Mononuclear cell (primary cell): ENCODE results near the gene SUOX. TPM values are rescaled to one million over a fixed set of nuclear protein-coding genes. Genes with fewer than 3 reads are reported as not detected.
"Not testable (repeated sequence)": the region's sequence is repeated elsewhere in the genome, so short reads cannot be mapped to it uniquely, and the experiment has no call there.

Experiments used
- H3K27me3 ChIP-seq: 2 replicates; pipeline ENCODE4 v1.6.0; 2011; ENCODE audit warnings: low read length, control low read depth; ENCODE audit not compliant: insufficient read depth
- H3K4me1 ChIP-seq: 2 replicates; pipeline ENCODE4 v1.5.1; 2011; ENCODE audit warnings: mild to moderate bottlenecking, low read length, control low read depth; ENCODE audit not compliant: insufficient read depth
- H3K4me3 ChIP-seq: 2 replicates; pipeline ENCODE4 v1.5.1; 2011; ENCODE audit warnings: mild to moderate bottlenecking, low read length, moderate library complexity
- H3K9me3 ChIP-seq: 2 replicates; pipeline ENCODE4 v1.5.1; 2011; ENCODE audit warnings: low read depth, mild to moderate bottlenecking, control low read depth, low read length
- total RNA-seq: library from RNA; depleted of rRNA; stranded (reverse); fragments of >200 nt; gene quantifications from one replicate; pipeline ENCODE4 v1.2.3, GENCODE V29; 2012

The SUOX gene
- total RNA-seq, 1 donor = 2.4 TPM

- Histone ChIP-seq H3K4me1 (peaks cover 52% of the 10 kb centered on the region), H3K27me3 (no peaks in the 10 kb centered on the region), H3K4me3 (peak within 1 kb of the TSS; percentile 85), H3K9me3 (no peaks in the 10 kb centered on the region)
Observed at GRCh38 chr12:55973599-55974307, 23.3 kb upstream of the SUOX start, which contains the start of gene RAB5B. Gene RAB5B, plus strand, starts transcription at chr12:55974078. Its CDS starts 12,883 bp downstream, at chr12:55986961.

DNA sequence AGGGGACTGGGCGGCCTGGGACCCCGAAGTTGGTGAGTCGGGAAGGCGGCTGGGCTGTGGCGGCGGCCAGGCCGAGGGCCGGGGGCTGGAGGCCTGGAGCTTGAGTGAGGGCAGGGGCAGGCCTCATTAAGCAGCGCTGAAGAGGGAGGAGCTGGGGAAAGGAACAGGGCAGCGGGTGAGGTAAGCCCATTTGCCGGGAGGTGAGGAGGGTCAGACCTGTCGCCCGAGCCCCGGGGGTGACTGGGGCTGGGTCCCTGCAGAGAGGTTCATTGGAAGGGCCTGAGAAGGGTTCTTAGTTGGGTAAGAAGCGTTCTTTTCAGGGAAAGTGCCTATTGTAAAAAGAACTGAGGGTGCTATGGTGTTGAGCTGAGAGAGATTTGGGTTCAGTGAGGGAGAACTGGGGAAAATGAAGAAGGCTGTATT lies 22.8 kb upstream of the SUOX start:
- Histone ChIP-seq H3K4me3 (peak overlapping the region; percentile 85), H3K27me3 (no peaks in the 10 kb centered on the region), H3K9me3 (no peaks in the 10 kb centered on the region), H3K4me1 (peaks cover 52% of the 10 kb centered on the region)

GRCh38 chr12:55978393-55978792 lies 18.7 kb upstream of the SUOX start:
- H3K4me3 ChIP-seq = no peak overlapping the region
- H3K27me3 ChIP-seq = no peaks in the 10 kb centered on the region
- H3K9me3 ChIP-seq = no peaks in the 10 kb centered on the region
- peaks cover 53% of the 10 kb centered on the region for H3K4me1 ChIP-seq

DNA sequence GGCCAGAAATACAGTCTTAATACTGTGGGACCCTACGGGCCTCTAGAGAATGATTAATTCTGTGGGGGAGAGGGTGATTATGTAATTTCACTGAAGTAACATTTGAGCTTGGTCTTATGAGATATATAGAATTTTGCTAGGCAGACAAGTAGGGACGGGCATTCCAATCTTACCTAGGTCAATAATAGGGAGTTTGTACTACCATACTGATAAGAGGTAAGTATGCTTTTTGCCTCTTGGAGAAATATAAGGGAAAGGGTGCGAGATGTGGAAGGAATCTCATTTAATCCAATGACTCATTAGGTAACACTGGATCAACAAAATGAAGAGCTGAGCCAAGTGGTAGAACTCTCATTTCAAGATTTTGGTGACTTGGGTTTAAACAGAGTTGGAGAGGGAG lies 18.0 kb upstream of the SUOX start:
- H3K4me3 ChIP-seq = no peak overlapping the region
- H3K9me3 ChIP-seq = no peaks in the 10 kb centered on the region
- H3K27me3 ChIP-seq = no peaks in the 10 kb centered on the region
- H3K4me1 ChIP-seq = peaks cover 59% of the 10 kb centered on the region

- not testable (repeated sequence) for H3K4me3 ChIP-seq, H3K27me3 ChIP-seq, H3K9me3 ChIP-seq
- H3K4me1 ChIP-seq = peaks cover 41% of the 10 kb centered on the region
Observed at GRCh38 chr12:55981882-55982281, 15.2 kb upstream of the SUOX start.

DNA sequence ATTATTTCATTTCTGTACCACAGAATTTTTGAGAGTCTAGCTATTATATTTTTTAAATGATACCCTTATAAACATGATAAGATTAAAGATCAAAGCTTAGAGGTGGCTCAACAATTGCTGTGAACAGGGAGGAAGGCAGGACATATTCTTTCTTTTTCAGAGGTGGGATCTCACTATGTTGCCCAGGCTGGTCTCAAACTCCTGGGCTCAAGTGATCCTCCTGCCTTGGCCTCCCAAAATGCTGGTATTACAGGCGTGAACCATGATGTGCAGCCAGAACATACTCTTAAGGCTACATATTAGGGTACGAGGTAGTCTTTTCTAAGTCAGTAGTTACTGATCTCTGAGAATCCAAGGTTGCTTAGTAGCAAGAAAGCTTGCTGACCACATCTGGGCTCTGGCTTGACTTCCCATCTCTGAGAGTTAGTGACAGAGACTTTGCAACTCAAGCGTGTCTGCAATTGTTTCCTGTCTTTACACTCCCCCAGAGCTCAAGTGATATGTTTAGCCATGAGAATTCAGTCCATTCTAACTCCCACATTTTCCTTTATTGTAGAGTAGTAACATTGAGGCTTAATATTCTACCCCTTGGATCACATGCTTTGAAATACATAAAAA lies 14.6 kb upstream of the SUOX start:
- no peak overlapping the region for H3K4me3 ChIP-seq
- H3K27me3 ChIP-seq = no peaks in the 10 kb centered on the region
- H3K4me1 ChIP-seq = peaks cover 36% of the 10 kb centered on the region

DNA sequence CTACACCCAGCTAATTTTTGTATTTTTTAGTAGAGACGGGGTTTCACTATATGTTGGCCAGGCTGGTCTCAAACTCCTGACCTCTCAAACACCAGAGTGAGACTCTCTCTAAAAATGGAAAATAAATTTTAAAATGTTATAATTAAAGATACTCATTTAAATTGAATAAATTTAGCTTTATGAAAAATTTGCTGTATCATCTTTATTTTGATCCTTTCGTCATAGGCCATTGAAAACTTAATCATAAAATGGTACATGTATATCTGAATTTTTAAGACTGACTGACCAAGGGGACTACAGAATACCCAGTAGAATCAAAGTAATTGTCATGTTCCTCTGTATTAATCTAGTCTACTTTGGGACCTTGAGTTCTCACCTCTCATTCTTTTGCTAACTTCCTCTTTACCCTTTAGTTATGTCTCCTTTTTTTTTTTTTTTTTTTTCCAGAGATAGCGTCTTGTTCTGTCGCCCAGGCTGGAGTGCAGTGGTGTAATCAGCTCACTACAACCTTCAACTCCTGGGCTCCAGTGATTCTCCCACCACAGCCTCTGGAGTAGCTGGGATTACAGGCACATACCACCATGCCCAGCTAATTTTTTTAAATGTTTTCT lies 13.7 kb upstream of the SUOX start:
- Histone ChIP-seq H3K4me3 (no peak overlapping the region), H3K9me3 (no peaks in the 10 kb centered on the region), H3K27me3 (no peaks in the 10 kb centered on the region), H3K4me1 (peaks cover 28% of the 10 kb centered on the region)

More for the DNA sequence above, 14.6 kb upstream of the SUOX start:
- no peaks in the 10 kb centered on the region for H3K9me3 ChIP-seq

DNA sequence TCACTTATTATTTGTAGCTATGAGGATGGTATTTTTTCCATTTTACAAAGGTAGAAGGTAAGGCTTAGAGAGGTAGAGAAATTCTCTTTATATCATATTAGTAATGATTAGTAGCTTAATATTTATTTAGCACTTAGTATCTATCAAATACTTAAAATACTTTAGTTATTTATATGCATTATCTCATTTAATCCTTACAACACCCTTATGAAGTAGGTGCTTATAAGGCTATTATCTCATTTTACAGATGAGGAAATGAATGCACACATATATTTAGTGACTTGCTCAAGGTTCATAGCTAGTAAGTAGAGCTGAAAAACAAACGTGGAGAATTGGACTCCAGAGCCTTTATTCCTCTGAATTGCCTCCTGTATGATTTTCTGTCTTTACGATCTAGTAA lies 12.2 kb upstream of the SUOX start:
- Histone ChIP-seq H3K9me3 (no peaks in the 10 kb centered on the region), H3K27me3 (no peaks in the 10 kb centered on the region), H3K4me1 (peaks cover 27% of the 10 kb centered on the region), H3K4me3 (no peak overlapping the region)

DNA sequence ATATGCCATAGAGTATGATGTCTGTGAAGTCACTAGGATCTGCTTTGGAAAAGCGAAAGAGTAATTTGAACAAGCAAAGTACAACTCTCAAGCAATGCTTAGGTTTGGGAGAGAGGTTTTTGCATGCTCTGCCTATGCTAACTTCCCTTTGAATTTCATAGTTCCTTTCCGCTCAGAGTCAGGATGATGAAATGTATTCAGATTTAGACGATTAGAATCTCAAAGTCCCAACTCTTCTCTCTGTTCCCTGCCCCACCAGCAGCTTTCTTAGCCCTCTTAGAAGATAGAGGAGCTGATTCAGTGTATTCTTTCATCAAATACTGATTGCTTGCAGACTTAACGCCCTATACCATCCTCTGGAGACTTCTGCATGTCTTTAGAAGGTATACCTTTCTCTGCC lies 11.7 kb upstream of the SUOX start:
- Histone ChIP-seq H3K4me3 (no peak overlapping the region), H3K27me3 (no peaks in the 10 kb centered on the region), H3K4me1 (peaks cover 27% of the 10 kb centered on the region), H3K9me3 (no peaks in the 10 kb centered on the region)

DNA sequence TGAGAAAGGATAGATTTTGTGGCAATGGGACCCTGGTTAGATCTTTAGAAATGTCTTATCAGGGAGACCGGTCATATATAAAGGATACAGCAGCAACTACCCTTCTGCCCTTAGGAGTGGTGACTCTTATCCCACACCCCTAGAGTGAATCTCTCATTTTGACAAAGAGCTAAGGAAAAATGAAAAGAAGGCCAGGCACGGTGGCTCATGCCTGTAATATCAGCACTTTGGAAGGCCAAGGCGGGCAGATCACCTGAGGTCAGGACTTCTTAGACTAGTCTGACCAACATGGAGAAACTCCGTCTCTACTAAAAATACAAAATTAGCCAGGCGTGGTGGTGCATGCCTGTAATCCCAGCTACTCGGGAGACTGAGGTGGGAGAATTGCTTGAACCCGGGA lies 11.1 kb upstream of the SUOX start:
- H3K4me3 ChIP-seq, H3K9me3 ChIP-seq, H3K27me3 ChIP-seq: not testable (repeated sequence)
- peaks cover 27% of the 10 kb centered on the region for H3K4me1 ChIP-seq

GRCh38 chr12:55991110-55991509 lies 6.0 kb upstream of the SUOX start:
- Histone ChIP-seq H3K9me3 (no peaks in the 10 kb centered on the region), H3K4me1 (peaks cover 3% of the 10 kb centered on the region), H3K27me3 (no peaks in the 10 kb centered on the region), H3K4me3 (no peak overlapping the region)

DNA sequence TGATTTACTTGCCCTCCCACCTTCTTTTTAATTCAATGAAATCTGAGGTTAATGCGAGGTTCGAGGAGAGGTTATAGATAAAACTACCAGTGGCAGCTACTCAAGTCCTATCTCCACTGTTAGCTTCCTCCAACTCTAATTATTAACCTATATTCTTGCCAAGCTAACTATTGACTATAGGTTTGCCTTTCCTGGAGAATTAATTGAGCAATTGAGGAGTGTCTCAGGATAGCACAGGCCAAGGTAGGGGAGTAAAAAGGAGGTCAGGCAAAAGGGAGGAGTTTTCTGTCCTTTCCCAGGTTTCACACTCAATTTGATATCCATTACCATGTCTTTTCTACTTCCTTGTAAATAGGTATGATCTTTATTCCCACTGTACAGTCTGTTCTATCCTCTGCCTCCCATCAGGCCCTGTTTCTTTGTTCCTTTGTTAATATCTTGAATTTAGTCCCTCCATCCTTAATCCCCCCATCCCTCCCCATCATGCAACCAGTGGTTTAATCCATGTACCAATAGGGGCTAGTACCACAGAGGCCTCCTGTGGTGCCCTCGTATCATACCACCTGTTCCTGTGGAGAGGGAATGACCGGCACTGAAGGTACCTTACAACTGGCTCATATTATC lies 3.7 kb upstream of the SUOX start:
- Histone ChIP-seq H3K9me3 (no peaks in the 10 kb centered on the region), H3K27me3 (no peaks in the 10 kb centered on the region), H3K4me1 (peaks cover 24% of the 10 kb centered on the region), H3K4me3 (no peak overlapping the region)

DNA sequence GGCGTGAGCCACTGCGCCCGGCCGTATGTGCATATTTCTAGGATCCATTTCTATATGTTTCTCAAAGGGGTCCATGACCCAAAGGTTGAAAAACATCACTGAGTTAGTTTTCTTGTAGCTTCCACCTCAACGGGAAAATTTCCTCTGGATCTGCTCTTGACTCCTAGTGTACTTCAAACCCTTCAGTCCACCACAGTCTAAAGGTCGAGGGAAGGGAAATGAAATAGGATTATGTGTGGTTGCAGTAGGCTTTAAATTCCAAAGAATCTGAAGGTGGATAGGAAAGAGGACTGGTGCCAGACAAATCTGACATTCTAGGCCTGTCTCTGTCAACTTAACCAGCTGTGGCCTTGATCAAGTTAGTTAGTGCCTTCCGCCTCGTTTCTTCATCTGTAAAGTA lies 1.7 kb upstream of the SUOX start:
- no peaks in the 10 kb centered on the region for H3K9me3 ChIP-seq
- H3K4me3 ChIP-seq = no peak overlapping the region
- H3K4me1 ChIP-seq = peaks cover 24% of the 10 kb centered on the region
- no peaks in the 10 kb centered on the region for H3K27me3 ChIP-seq

- no peaks in the 10 kb centered on the region for H3K9me3 ChIP-seq
- H3K4me1 ChIP-seq = peaks cover 24% of the 10 kb centered on the region
- peak overlapping the region; percentile 41 for H3K4me3 ChIP-seq
- no peaks in the 10 kb centered on the region for H3K27me3 ChIP-seq
Observed at GRCh38 chr12:55996201-55996714, 818 bp upstream of the SUOX start.

DNA sequence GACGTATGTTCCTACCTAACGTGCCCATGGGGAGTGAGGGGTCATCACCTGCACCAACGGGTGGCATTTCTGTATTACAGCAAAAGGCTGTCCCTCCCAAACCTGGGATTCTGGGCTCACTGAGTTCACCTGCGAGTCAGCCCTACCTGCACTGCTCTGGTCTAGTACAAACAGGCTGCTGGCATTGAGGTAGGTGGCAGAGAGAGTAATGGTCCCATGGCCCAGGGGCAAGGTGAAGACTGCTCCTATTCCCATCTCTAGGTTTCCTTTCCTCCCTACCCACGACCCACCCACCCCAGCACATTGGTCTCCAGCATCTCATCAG lies 421 bp downstream of the SUOX start:
- H3K9me3 ChIP-seq = no peaks in the 10 kb centered on the region
- peak overlapping the region; percentile 41 for H3K4me3 ChIP-seq
- H3K27me3 ChIP-seq = no peaks in the 10 kb centered on the region
- H3K4me1 ChIP-seq = peaks cover 24% of the 10 kb centered on the region
